H9 (cell line): ENCODE data around the gene CEMIP. TPM values are rescaled to one million over a fixed set of nuclear protein-coding genes. Genes with fewer than 3 reads are reported as not detected.

ENCODE experiments used
- DNase-seq: peaks from one replicate; pipeline ENCODE4 v3.0.0-alpha.2; 2017
- H2AFZ ChIP-seq: one replicate; pipeline ENCODE4 v1.6.1; 2013; ENCODE audit warnings: mild to moderate bottlenecking, low read length, control low read depth, moderate library complexity
- H2AK5ac ChIP-seq: 2 replicates; pipeline ENCODE4 v1.6.1; 2013; ENCODE audit warnings: low read length, control low read depth, mixed read lengths; ENCODE audit not compliant: insufficient read length
- H2BK120ac ChIP-seq: one replicate; pipeline ENCODE4 v1.6.1; 2013; ENCODE audit warnings: low read depth, mild to moderate bottlenecking, low read length, control low read depth, inconsistent platforms; ENCODE audit not compliant: poor library complexity, severe bottlenecking
- H2BK12ac ChIP-seq: 2 replicates; pipeline ENCODE4 v1.6.1; 2013; ENCODE audit warnings: low read length, control low read depth, mixed read lengths, low read depth; ENCODE audit not compliant: insufficient read length
- H2BK15ac ChIP-seq: 2 replicates; pipeline ENCODE4 v1.6.1; 2013; ENCODE audit warnings: low read depth, low read length, control low read depth
- H2BK20ac ChIP-seq: one replicate; pipeline ENCODE4 v1.6.1; 2013; ENCODE audit warnings: low read depth, mild to moderate bottlenecking, low read length, control low read depth, inconsistent platforms; ENCODE audit not compliant: poor library complexity, severe bottlenecking
- H2BK5ac ChIP-seq: 2 replicates; pipeline ENCODE4 v1.6.1; 2013; ENCODE audit warnings: low read length, control low read depth, mixed read lengths; ENCODE audit not compliant: insufficient read length
- H3K14ac ChIP-seq: 2 replicates; pipeline ENCODE4 v1.6.1; 2013; ENCODE audit warnings: low read length, control low read depth; ENCODE audit not compliant: insufficient read depth
- H3K18ac ChIP-seq: 2 replicates; pipeline ENCODE4 v1.6.1; 2013; ENCODE audit warnings: low read depth, mild to moderate bottlenecking, mixed read lengths, low read length, control low read depth; ENCODE audit not compliant: insufficient read length
- H3K23ac ChIP-seq: 2 replicates; pipeline ENCODE4 v1.6.1; 2013; ENCODE audit warnings: low read length, control low read depth, mixed read lengths, low read depth; ENCODE audit not compliant: insufficient read length
- H3K23me2 ChIP-seq: 2 replicates; pipeline ENCODE4 v1.6.1; 2013; ENCODE audit warnings: low read depth, mild to moderate bottlenecking, mixed read lengths, low read length, control low read depth; ENCODE audit not compliant: insufficient read length, poor library complexity, severe bottlenecking
- H3K27ac ChIP-seq: 2 replicates; pipeline ENCODE4 v1.5.1; 2013; ENCODE audit warnings: low read length, control low read depth, mixed read lengths, low read depth; ENCODE audit not compliant: insufficient read length
- H3K27me3 ChIP-seq: 2 replicates; pipeline ENCODE4 v1.6.1; 2013; ENCODE audit warnings: low read length, control low read depth, inconsistent platforms; ENCODE audit not compliant: insufficient read depth
- H3K4ac ChIP-seq: 2 replicates; pipeline ENCODE4 v1.6.1; 2013; ENCODE audit warnings: low read depth, mild to moderate bottlenecking, control low read depth, inconsistent platforms, low read length, moderate library complexity
- H3K4me1 ChIP-seq: 2 replicates; pipeline ENCODE4 v1.6.1; 2013; ENCODE audit warnings: low read length, control low read depth, inconsistent platforms; ENCODE audit not compliant: insufficient read depth
- H3K4me2 ChIP-seq: 2 replicates; pipeline ENCODE4 v1.6.1; 2013; ENCODE audit warnings: low read length, control low read depth, mixed read lengths; ENCODE audit not compliant: insufficient read length, insufficient read depth
- H3K56ac ChIP-seq: 2 replicates; pipeline ENCODE4 v1.6.1; 2013; ENCODE audit warnings: low read depth, mild to moderate bottlenecking, mixed read lengths, low read length, control low read depth; ENCODE audit not compliant: insufficient read length
- H3K79me1 ChIP-seq: 2 replicates; pipeline ENCODE4 v1.6.1; 2013; ENCODE audit warnings: low read depth, mild to moderate bottlenecking, moderate library complexity, low read length, control low read depth, inconsistent platforms; ENCODE audit not compliant: insufficient read depth, poor library complexity, severe bottlenecking
- H3K79me2 ChIP-seq: 2 replicates; pipeline ENCODE4 v1.6.1; 2013; ENCODE audit warnings: low read length, control low read depth, inconsistent platforms; ENCODE audit not compliant: insufficient read depth
- H3K9ac ChIP-seq: 2 replicates; pipeline ENCODE4 v1.6.1; 2013; ENCODE audit warnings: low read length, control low read depth, mixed read lengths; ENCODE audit not compliant: insufficient read length; ENCODE audit errors: extremely low read depth
- H3K9me3 ChIP-seq: one replicate; pipeline ENCODE4 v1.6.1; 2013; ENCODE audit warnings: low read depth, low read length, inconsistent platforms; ENCODE audit not compliant: control insufficient read depth
- H3T11ph ChIP-seq: one replicate; pipeline ENCODE4 v1.6.1; 2013; ENCODE audit warnings: mild to moderate bottlenecking, low read length, control low read depth, inconsistent platforms
- H4K20me1 ChIP-seq: one replicate; pipeline ENCODE4 v1.6.1; 2013; ENCODE audit not compliant: control insufficient read depth, insufficient read length, insufficient read depth
- H4K5ac ChIP-seq: 2 replicates; pipeline ENCODE4 v1.6.1; 2013; ENCODE audit warnings: low read depth, mild to moderate bottlenecking, mixed read lengths, low read length, control low read depth; ENCODE audit not compliant: insufficient read length
- H4K8ac ChIP-seq: replicated peaks from 2 replicates; pipeline ENCODE4 v1.6.1; 2013; ENCODE audit warnings: low read length, control low read depth, mixed read lengths, low read depth; ENCODE audit not compliant: insufficient read length
- H4K91ac ChIP-seq: 2 replicates; pipeline ENCODE4 v1.6.1; 2013; ENCODE audit warnings: low read depth, mild to moderate bottlenecking, moderate library complexity, mixed read lengths, low read length, control low read depth; ENCODE audit not compliant: insufficient read length
- H3K27ac Mint-ChIP-seq, 3 experiments: 2 replicates in 2 of 3; 3 replicates in 1 of 3; pipeline ENCODE4 v1.8.0; 2020 to 2021; ENCODE audit warnings: mixed read lengths in 3 of 3, mild to moderate bottlenecking in 1 of 3, moderate library complexity in 1 of 3
- H3K27me3 Mint-ChIP-seq: 2 replicates; pipeline ENCODE4 v1.8.0; 2021; ENCODE audit warnings: low read depth, mild to moderate bottlenecking, moderate library complexity, mixed read lengths
- H3K36me3 Mint-ChIP-seq, 3 experiments: 2 replicates in 2 of 3; 3 replicates in 1 of 3; pipeline ENCODE4 v1.8.0; 2020 to 2021; ENCODE audit warnings: low read depth in 3 of 3, mixed read lengths in 3 of 3; ENCODE audit not compliant: insufficient read depth in 1 of 3
- H3K4me1 Mint-ChIP-seq, 2 experiments: 2 replicates each; pipeline ENCODE4 v1.8.0; 2020; ENCODE audit warnings: mixed read lengths in 2 of 2
- H3K4me3 Mint-ChIP-seq, 2 experiments: 2 replicates in 1 of 2; 3 replicates in 1 of 2; pipeline ENCODE4 v1.8.0; 2020 to 2021; ENCODE audit warnings: mild to moderate bottlenecking in 2 of 2, mixed read lengths in 2 of 2, moderate library complexity in 1 of 2
- H3K9me3 Mint-ChIP-seq, 2 experiments: 2 replicates in 1 of 2; 3 replicates in 1 of 2; pipeline ENCODE4 v1.8.0; 2020; ENCODE audit warnings: mild to moderate bottlenecking in 2 of 2, mixed read lengths in 2 of 2, moderate library complexity in 1 of 2
- WGBS: extraction: QIAGEN DNeasy Blood & Tissue Kit; methylation state at CpG from one replicate; pipeline ENCODE4 v1.1.7; 2013; ENCODE audit warnings: missing lambda C conversion rate, low lambda C conversion rate, mixed read lengths; ENCODE audit not compliant: insufficient read length; ENCODE audit errors: extremely low coverage; 5-methylcytosine and 5-hydroxymethylcytosine counted together
- total RNA-seq: library from RNA; stranded (reverse); gene quantifications from 2 replicates; pipeline ENCODE4 v1.2.1, GENCODE V29; 2021
- TF ChIP-seq, protein P1 (sequence below): fragments of 200-600 bp; sonication (generic); conservative IDR thresholded peaks from 3 replicates; pipeline ENCODE4 v1.8.0; 2021; ENCODE audit warnings: antibody characterized with exemption, mild to moderate bottlenecking

CEMIP gene
- total RNA-seq, 1 experiment from 2014 or later, result 0.09 TPM

DNA sequence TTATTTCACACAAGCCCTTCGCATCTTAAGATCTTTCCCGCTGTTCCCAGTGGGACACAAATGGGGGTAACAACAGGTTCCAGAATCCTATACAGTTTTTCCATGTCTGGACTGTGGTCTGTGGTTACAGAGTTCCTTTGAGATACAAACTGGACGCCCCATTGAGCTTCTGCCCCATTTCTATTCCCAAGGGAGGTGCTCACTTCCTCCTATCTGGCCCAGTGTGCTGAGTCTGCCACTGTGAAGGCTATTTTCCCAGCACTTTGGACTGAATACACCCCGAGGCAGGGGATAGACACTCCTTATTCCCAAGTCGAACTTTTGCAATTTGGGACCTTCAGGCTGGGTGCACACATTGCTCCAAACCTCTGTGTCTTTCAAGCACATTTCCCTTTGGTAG is 166.4 kb downstream of the CEMIP start:
- Histone ChIP-seq H2BK12ac (no peak overlapping the region), H2BK20ac (no peak overlapping the region), H4K5ac (no peak overlapping the region), H3T11ph (no peak overlapping the region), H4K20me1 (no peaks in the 10 kb centered on the region), H2BK5ac (no peak overlapping the region), H2BK15ac (no peak overlapping the region), H2BK120ac (no peak overlapping the region), H4K91ac (no peak overlapping the region), H3K79me1 (no peaks in the 10 kb centered on the region), H3K4me1 (no peaks in the 10 kb centered on the region), H3K9ac (no peak overlapping the region), H3K9me3 (no peaks in the 10 kb centered on the region), H4K8ac (no peak overlapping the region), H3K4ac (no peak overlapping the region), H2AFZ (no peak overlapping the region), H3K18ac (no peak overlapping the region), H3K23me2 (no peaks in the 10 kb centered on the region), H3K4me2 (no peak overlapping the region), H2AK5ac (no peak overlapping the region), H3K79me2 (no peaks in the 10 kb centered on the region), H3K27me3 (no peaks in the 10 kb centered on the region), H3K14ac (no peak overlapping the region), H3K27ac (no peak overlapping the region), H3K56ac (no peak overlapping the region), H3K23ac (no peak overlapping the region)
- no peak overlapping the region for H3K4me3 Mint-ChIP-seq
- peaks cover 4 to 8% of the 10 kb centered on the region in 2 experiments; a peak in 2 of 4 replicates for H3K4me1 Mint-ChIP-seq
- no peaks in the 10 kb centered on the region for H3K9me3 Mint-ChIP-seq
- TF ChIP-seq, protein P1, sequence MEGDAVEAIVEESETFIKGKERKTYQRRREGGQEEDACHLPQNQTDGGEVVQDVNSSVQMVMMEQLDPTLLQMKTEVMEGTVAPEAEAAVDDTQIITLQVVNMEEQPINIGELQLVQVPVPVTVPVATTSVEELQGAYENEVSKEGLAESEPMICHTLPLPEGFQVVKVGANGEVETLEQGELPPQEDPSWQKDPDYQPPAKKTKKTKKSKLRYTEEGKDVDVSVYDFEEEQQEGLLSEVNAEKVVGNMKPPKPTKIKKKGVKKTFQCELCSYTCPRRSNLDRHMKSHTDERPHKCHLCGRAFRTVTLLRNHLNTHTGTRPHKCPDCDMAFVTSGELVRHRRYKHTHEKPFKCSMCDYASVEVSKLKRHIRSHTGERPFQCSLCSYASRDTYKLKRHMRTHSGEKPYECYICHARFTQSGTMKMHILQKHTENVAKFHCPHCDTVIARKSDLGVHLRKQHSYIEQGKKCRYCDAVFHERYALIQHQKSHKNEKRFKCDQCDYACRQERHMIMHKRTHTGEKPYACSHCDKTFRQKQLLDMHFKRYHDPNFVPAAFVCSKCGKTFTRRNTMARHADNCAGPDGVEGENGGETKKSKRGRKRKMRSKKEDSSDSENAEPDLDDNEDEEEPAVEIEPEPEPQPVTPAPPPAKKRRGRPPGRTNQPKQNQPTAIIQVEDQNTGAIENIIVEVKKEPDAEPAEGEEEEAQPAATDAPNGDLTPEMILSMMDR, result no peak
- WGBS, result no CpG with 5 or more reads among the region's 5 CpGs
- no peak for DNase-seq
- H3K27me3 Mint-ChIP-seq, result no peaks in the 10 kb centered on the region
- H3K36me3 Mint-ChIP-seq, result peaks cover 13 to 38% (median 37%) of the 10 kb centered on the region in 3 experiments
- H3K27ac Mint-ChIP-seq, result peak overlapping the region in 1 of 3 experiments; percentile 4; a peak in 1 of 7 replicates
